Esophagus squamous epithelium (tissue), 4 donors: ENCODE results near the gene MROH9.

ENCODE experiments used
- POLR2A ChIP-seq, 4 donors: fragments of 450-650 bp; IDR thresholded peaks; one replicate each; pipeline ENCODE4 v1.6.1; 2017; ENCODE audit warnings: antibody characterized with exemption in 4 of 4, mild to moderate bottlenecking in 4 of 4, moderate library complexity in 3 of 4
- TF ChIP-seq, protein P1 (sequence below), 6 experiments: fragments of 450-650 bp in 4 of 6; fragments of 200-600 bp in 2 of 6; sonication (generic) in 2 of 6; IDR thresholded peaks; one replicate each; pipeline ENCODE4 v1.5.1; 2016 to 2019; ENCODE audit warnings: antibody characterized with exemption in 6 of 6, mild to moderate bottlenecking in 4 of 6, moderate library complexity in 4 of 6

DNA sequence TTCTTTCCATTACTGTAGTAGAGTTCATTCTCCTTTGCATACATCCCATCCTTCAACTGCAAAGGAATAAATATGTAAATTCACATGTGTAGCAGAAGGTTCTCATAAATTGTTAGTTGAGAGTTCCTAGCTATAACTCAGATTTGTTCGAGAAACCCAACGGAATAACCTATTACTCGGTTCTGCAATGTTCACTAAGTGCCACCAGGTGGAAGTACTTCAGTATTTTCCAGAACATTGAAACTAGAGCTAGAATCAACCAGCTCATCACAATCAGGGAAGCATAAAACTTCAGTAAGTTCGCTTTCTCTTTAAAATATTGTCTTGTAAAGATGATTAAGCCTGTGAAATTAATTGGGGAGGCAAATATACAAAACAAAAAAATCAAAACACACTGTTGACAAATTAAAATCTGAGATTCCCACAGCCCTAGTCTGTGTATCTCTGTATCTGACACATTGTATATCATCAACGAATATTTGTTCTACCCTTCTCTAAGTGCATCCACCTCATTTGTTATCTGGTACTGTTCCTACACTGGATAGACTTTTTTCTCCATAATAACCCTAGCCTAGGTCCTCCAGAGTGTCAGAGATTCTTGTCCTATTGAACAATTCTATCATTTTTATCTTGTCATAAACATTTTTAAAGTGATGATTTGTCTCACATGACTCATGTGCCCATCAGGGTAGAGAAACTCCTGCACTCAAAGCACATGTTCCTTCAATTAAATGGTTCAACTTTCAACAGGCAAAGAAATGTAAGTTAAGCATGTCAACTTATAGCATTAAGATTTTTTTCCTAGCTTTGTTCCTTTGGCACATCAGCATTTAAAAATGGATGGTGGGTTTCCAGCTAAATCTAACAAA lies 31.9 kb downstream of the MROH9 start:
- TF ChIP-seq, protein P1, sequence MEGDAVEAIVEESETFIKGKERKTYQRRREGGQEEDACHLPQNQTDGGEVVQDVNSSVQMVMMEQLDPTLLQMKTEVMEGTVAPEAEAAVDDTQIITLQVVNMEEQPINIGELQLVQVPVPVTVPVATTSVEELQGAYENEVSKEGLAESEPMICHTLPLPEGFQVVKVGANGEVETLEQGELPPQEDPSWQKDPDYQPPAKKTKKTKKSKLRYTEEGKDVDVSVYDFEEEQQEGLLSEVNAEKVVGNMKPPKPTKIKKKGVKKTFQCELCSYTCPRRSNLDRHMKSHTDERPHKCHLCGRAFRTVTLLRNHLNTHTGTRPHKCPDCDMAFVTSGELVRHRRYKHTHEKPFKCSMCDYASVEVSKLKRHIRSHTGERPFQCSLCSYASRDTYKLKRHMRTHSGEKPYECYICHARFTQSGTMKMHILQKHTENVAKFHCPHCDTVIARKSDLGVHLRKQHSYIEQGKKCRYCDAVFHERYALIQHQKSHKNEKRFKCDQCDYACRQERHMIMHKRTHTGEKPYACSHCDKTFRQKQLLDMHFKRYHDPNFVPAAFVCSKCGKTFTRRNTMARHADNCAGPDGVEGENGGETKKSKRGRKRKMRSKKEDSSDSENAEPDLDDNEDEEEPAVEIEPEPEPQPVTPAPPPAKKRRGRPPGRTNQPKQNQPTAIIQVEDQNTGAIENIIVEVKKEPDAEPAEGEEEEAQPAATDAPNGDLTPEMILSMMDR (IDR thresholded peaks at IDR 0.05) = peak; percentile 31 to 75 (median 58)
- TF ChIP-seq POLR2A (IDR thresholded peaks at IDR 0.05) = no peak
